Stimulated activated naive B cell treated with anti-CD40 and anti-IgM and Interleukin-4, amounts not matched to agents 10 μg/mL and 1 μg/mL and 100 μg/mL, for 72 hours (primary cell): ENCODE results near the gene B3GALT6.
A peak's percentile ranks its signal among the peaks of the same experiment; 100 is the strongest.

Source experiments
- ATAC-seq, 2 donors: fragments of 150-1000 bp; cut with Tn5 transposase; replicated peaks; 2 replicates each; pipeline ENCODE4 v1.10.0; 2021; ENCODE audit warnings: moderate library complexity in 1 of 2
- DNase-seq: peaks from one replicate; pipeline ENCODE4 v3.0.0; 2021
- H3K27ac Mint-ChIP-seq: one replicate; pipeline ENCODE4 v1.8.0; 2022; ENCODE audit warnings: mild to moderate bottlenecking, mixed read lengths
- H3K27me3 Mint-ChIP-seq, 2 donors: one replicate each; pipeline ENCODE4 v1.8.0; 2022; ENCODE audit warnings: mixed read lengths in 2 of 2
- H3K36me3 Mint-ChIP-seq, 2 donors: one replicate each; pipeline ENCODE4 v1.8.0; 2022; ENCODE audit warnings: mixed read lengths in 2 of 2, mild to moderate bottlenecking in 1 of 2
- H3K4me1 Mint-ChIP-seq, 2 donors: one replicate each; pipeline ENCODE4 v1.8.0; 2022; ENCODE audit warnings: mixed read lengths in 2 of 2, mild to moderate bottlenecking in 1 of 2
- H3K4me3 Mint-ChIP-seq, 2 donors: one replicate each; pipeline ENCODE4 v1.8.0; 2022; ENCODE audit warnings: mild to moderate bottlenecking in 2 of 2, mixed read lengths in 2 of 2, moderate library complexity in 1 of 2
- H3K9me3 Mint-ChIP-seq, 2 donors: one replicate each; pipeline ENCODE4 v1.8.0; 2022; ENCODE audit warnings: mixed read lengths in 2 of 2, mild to moderate bottlenecking in 1 of 2

Gene B3GALT6

GRCh38 chr1:1216770-1217620 lies 15.0 kb upstream of the B3GALT6 start:
- Mint-ChIP-seq H3K4me3 (peak overlapping the region in 1 of 2 donors; percentile 50), H3K4me1 (peaks cover 40 to 74% of the 10 kb centered on the region in 2 donors), H3K36me3 (peaks cover 38 to 54% of the 10 kb centered on the region in 2 donors), H3K27ac (peak overlapping the region; percentile 87), H3K9me3 (no peaks in the 10 kb centered on the region), H3K27me3 (no peaks in the 10 kb centered on the region)
- ATAC-seq (no peak), DNase-seq (no peak)

GRCh38 chr1:1217621-1218523 lies 14.2 kb upstream of the B3GALT6 start:
- Mint-ChIP-seq H3K9me3 (no peaks in the 10 kb centered on the region), H3K36me3 (peaks cover 43 to 58% of the 10 kb centered on the region in 2 donors), H3K4me3 (no peak overlapping the region), H3K27ac (peak overlapping the region; percentile 87), H3K4me1 (peaks cover 40 to 69% of the 10 kb centered on the region in 2 donors), H3K27me3 (no peaks in the 10 kb centered on the region)
- ATAC-seq (peak; percentile 49 to 50), DNase-seq (no peak)

GRCh38 chr1:1218524-1219200 lies 13.4 kb upstream of the B3GALT6 start:
- peak overlapping the region; percentile 87 for H3K27ac Mint-ChIP-seq
- no peak overlapping the region for H3K4me3 Mint-ChIP-seq
- H3K36me3 Mint-ChIP-seq, result peaks cover 49 to 64% of the 10 kb centered on the region in 2 donors
- peaks cover 42 to 67% of the 10 kb centered on the region in 2 donors for H3K4me1 Mint-ChIP-seq
- no peak for ATAC-seq
- H3K9me3 Mint-ChIP-seq, result no peaks in the 10 kb centered on the region
- DNase-seq, result no peak
- no peaks in the 10 kb centered on the region for H3K27me3 Mint-ChIP-seq

GRCh38 chr1:1219341-1219740 lies 12.7 kb upstream of the B3GALT6 start:
- peaks cover 39 to 62% of the 10 kb centered on the region in 2 donors for H3K4me1 Mint-ChIP-seq
- peak overlapping the region; percentile 73 for H3K27ac Mint-ChIP-seq
- ATAC-seq (no peak), DNase-seq (no peak)
- H3K36me3 Mint-ChIP-seq, result peaks cover 50 to 68% of the 10 kb centered on the region in 2 donors
- no peak overlapping the region for H3K4me3 Mint-ChIP-seq
- no peaks in the 10 kb centered on the region for H3K9me3 Mint-ChIP-seq
- H3K27me3 Mint-ChIP-seq, result no peaks in the 10 kb centered on the region

DNA sequence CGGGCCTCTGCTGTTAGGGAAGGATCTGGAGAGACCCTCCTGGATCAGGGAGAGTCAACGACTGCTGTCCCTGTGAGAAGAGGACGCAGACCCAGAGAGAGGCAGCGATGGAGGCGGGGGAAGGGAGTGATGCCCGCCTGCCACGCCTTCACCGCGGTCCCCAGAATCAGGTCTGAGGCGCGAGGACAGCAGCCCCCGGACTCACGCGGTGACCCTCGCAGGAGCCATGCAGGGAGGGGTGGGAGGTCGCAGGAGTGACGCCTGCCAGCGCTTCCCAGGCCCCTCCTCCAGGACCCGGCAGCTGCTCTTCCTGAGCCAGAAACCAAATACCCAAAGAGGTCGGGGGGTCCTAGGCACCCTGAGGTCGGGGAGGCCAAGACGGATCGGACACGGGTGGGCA lies 11.8 kb upstream of the B3GALT6 start:
- peaks cover 50 to 68% of the 10 kb centered on the region in 2 donors for H3K36me3 Mint-ChIP-seq
- no peaks in the 10 kb centered on the region for H3K9me3 Mint-ChIP-seq
- H3K27me3 Mint-ChIP-seq, result no peaks in the 10 kb centered on the region
- ATAC-seq, result no peak
- no peak for DNase-seq
- H3K4me3 Mint-ChIP-seq, result no peak overlapping the region
- no peak overlapping the region for H3K27ac Mint-ChIP-seq
- H3K4me1 Mint-ChIP-seq, result peaks cover 32 to 53% of the 10 kb centered on the region in 2 donors

- Mint-ChIP-seq H3K36me3 (peaks cover 53 to 72% of the 10 kb centered on the region in 2 donors), H3K4me1 (peaks cover 27 to 48% of the 10 kb centered on the region in 2 donors), H3K4me3 (no peak overlapping the region)
These were observed 10.0 kb upstream of the B3GALT6 start for GRCh38 chr1:1221887-1222574.

GRCh38 chr1:1222575-1223225 lies 9.3 kb upstream of the B3GALT6 start:
- no peak for DNase-seq
- Mint-ChIP-seq H3K27ac (peak overlapping the region; percentile 73), H3K9me3 (no peaks in the 10 kb centered on the region), H3K27me3 (no peaks in the 10 kb centered on the region), H3K4me3 (no peak overlapping the region), H3K36me3 (peaks cover 50 to 68% of the 10 kb centered on the region in 2 donors), H3K4me1 (peaks cover 24 to 44% of the 10 kb centered on the region in 2 donors)
- no peak for ATAC-seq

More at GRCh38 chr1:1221887-1222574, 10.0 kb upstream of the B3GALT6 start:
- H3K9me3 Mint-ChIP-seq, result no peaks in the 10 kb centered on the region
- H3K27ac Mint-ChIP-seq, result peak overlapping the region; percentile 62
- no peaks in the 10 kb centered on the region for H3K27me3 Mint-ChIP-seq
- ATAC-seq (no peak), DNase-seq (no peak)

DNA sequence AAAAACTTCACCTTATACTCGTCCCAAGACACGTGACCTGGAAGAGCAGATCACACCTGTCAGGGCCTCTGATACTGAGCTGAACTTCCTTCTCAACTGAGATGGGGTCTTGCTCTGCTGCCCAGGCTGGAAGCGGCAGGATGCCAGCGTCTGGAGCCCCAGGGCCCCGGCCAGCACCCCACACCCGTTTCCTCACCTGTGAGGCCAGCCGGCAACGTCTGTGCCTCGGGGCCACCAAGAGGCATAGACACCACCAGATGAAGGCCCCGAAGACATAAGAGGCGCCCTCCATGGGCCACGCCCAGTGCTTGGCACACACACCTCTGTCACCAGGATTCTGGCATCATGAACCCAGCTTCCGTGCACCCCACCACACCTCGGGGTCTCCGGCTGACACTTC lies 8.7 kb upstream of the B3GALT6 start:
- ATAC-seq (no peak), DNase-seq (no peak)
- Mint-ChIP-seq H3K27ac (peak overlapping the region; percentile 75), H3K36me3 (peaks cover 46 to 63% of the 10 kb centered on the region in 2 donors), H3K4me3 (no peak overlapping the region), H3K4me1 (peaks cover 20 to 38% of the 10 kb centered on the region in 2 donors), H3K27me3 (no peaks in the 10 kb centered on the region), H3K9me3 (no peaks in the 10 kb centered on the region)

- Mint-ChIP-seq H3K27me3 (no peaks in the 10 kb centered on the region), H3K36me3 (peaks cover 45 to 57% of the 10 kb centered on the region in 2 donors), H3K4me1 (peaks cover 18 to 33% of the 10 kb centered on the region in 2 donors), H3K27ac (no peak overlapping the region), H3K9me3 (no peaks in the 10 kb centered on the region), H3K4me3 (no peak overlapping the region)
- ATAC-seq, result no peak
- no peak for DNase-seq
These were observed 8.1 kb upstream of the B3GALT6 start for GRCh38 chr1:1223891-1224290.

DNA sequence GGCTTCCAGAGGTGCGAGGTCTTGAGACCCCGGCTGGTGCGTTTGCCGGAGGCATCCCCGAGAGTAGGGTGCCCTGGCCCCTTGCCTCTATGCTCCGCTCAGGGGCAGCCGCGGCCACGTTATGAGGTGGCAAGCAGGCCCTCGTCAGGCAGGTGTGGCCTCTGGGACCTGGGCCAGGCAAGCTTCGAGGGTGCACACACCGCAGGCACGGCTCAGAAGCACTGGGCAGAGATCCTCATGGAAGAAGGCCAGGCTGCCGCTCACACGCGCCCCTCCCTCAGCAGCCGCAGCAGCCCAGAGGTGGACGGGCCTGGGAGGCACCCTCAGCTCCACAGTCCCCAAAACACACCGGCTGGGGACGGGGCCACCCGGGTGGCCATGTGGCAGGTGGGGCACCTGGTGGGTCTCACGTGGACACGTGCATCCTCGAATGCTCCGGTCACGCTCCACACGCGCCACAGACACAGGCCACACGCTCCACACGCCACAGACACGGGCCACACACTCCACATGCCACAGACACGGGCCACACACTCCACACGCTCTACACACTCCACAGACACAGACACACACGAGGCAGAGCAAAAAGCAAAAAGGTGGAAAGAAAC lies 6.7 kb upstream of the B3GALT6 start:
- H3K9me3 Mint-ChIP-seq, result no peaks in the 10 kb centered on the region
- no peak overlapping the region for H3K27ac Mint-ChIP-seq
- H3K36me3 Mint-ChIP-seq, result peaks cover 38 to 52% of the 10 kb centered on the region in 2 donors
- no peak overlapping the region for H3K4me3 Mint-ChIP-seq
- H3K4me1 Mint-ChIP-seq, result peaks cover 17 to 33% of the 10 kb centered on the region in 2 donors
- ATAC-seq (no peak), DNase-seq (no peak)
- H3K27me3 Mint-ChIP-seq, result no peaks in the 10 kb centered on the region

DNA sequence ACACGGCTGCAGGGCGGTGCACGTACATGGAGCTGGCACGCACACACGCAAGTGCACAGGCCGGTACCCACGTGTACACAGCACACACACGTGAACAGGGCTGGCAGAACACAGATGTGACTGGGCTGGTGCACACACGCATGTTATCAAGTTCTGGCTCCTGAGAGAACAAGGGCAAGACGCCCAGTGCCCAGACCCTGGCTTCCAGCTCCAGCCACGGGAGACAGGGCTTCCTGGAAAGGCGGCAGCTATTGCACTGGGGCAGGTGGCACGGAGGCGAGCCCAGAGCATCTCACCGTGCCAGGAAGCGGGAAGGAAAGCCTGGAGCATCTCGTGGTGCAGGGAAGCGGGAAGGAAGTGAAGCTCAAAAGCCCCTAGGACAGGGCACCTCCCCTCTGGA lies 6.1 kb upstream of the B3GALT6 start:
- Mint-ChIP-seq H3K9me3 (no peaks in the 10 kb centered on the region), H3K4me3 (no peak overlapping the region), H3K4me1 (peaks cover 21 to 39% of the 10 kb centered on the region in 2 donors), H3K27me3 (no peaks in the 10 kb centered on the region), H3K36me3 (peaks cover 32 to 50% of the 10 kb centered on the region in 2 donors), H3K27ac (peak overlapping the region; percentile 57)
- ATAC-seq, result no peak
- no peak for DNase-seq

DNA sequence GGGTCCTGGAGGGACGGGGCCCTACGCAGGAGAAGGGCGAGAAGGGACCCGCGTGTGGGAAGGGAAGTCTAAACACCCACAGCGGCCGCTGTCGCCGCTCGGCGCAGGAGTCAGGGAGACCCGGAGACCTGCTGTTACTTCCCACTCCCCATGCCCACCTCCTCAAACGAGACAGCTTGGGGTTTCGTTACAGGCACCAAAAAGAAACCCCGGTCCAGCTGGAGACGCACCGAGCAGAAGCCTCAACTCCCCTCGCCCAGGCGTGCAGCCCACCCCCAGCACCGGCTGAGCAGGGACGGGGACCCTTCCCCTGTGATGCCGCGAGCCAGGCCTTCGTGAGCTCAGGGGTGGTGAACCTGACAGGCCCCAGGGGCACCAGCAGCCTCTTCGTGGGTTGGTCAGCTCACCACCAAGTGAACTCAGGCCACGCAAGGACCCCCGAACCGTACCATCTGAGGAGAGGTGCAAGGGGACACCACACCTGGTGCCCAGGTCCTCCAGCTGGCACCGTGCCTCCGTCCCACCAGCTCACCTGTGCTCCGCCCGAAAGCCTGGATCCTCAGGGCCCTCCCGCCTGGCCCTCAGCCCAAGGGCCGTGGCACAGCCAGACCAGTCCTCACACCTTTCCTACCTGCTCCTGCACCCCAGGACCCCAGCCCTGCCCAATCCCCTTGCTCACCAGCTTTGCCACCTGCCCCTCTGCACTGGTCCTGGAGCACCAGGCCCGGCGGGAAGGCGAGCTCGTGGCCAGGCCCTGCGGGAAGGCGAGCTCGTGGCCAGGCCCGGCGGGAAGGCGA lies 5.3 kb upstream of the B3GALT6 start:
- Mint-ChIP-seq H3K36me3 (peaks cover 28 to 45% of the 10 kb centered on the region in 2 donors), H3K4me3 (no peak overlapping the region), H3K9me3 (no peaks in the 10 kb centered on the region), H3K4me1 (peaks cover 21 to 41% of the 10 kb centered on the region in 2 donors), H3K27ac (no peak overlapping the region), H3K27me3 (no peaks in the 10 kb centered on the region)
- DNase-seq, result no peak
- ATAC-seq, result no peak
